GM21381 (cell line): Measurements from ENCODE around the gene FBXO28.

Experiments
- ATAC-seq: cut with Tn5 transposase; IDR thresholded peaks from one replicate; pipeline ENCODE4 v1.9.1; 2021; ENCODE audit warnings: mild to moderate bottlenecking, moderate library complexity; ENCODE audit not compliant: unreplicated experiment

The FBXO28 gene

DNA sequence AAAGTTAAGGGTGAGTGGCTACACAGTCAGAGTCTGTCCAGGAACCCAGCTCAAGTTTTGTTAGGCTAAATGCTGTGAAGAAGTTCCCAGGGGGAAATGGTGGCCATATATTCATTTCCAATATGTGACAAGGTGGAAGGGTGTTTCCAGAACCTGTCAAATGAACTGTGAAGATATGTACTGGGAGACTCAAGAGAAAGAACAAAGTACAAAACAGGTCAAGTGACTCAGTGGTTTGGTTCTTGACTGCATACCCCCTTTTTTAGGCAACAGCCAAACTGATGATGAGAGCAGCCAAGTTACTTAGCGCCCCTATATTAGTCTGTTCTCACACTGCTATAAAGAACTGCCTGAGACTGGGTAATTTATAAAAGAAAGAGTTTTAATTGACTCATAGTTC is 18.6 kb upstream of the FBXO28 start:
- no peak for ATAC-seq

DNA sequence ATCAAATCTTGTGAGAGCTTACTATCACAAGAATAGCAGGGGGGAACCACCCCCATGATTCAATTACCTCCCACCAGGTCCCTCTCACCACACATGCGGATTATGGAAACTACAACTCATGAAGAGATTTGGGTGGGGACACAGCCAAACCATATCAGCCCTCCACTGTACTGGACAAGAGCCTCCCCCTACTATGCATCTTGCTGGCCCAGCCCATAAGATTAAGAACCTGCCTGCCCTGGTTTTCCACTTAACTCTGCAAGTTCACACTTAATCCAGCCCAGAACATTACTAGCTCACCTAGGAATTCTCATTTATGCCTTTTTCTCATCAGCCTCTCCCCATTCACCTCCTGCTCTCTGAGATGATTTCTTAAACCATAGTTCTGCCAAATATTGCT is 18.0 kb upstream of the FBXO28 start:
- no peak for ATAC-seq

DNA sequence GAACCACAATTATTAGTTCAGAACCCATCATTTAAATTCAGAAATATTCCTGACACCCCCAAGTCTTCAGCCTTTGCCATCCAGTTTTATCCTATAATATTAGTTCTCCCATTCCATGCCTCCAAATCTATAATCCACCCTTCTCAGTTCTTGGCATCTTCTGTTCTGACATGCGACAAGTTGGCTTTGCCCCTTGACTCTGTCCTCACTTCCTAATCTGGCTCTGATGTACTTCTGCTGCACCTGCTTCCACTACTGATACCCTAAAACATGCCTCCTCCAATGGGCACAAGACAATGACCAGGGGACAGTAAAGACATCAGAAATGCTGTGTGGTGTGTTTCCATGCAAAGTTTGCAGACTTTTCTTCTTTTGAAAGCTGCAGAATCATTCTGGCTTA is 17.1 kb upstream of the FBXO28 start:
- ATAC-seq, result no peak

DNA sequence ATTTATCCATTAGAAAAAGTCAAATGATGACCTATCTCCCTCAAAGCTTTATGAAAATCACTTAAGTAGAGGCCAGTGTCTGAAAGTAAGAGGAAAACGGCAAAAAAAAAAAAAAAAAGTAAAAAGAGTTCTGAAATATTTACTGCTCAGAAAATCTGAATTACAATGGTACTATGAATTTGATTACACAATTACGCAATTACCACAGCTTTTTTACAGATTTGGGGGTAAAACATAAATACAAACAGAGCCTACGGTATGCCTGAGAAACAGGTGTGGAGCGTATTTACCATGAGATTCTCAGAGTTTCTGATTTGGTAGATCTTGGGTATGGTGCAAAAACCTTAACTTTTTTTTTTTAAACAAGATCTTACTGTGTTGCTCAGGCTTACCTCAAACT is 15.9 kb upstream of the FBXO28 start:
- no peak for ATAC-seq

DNA sequence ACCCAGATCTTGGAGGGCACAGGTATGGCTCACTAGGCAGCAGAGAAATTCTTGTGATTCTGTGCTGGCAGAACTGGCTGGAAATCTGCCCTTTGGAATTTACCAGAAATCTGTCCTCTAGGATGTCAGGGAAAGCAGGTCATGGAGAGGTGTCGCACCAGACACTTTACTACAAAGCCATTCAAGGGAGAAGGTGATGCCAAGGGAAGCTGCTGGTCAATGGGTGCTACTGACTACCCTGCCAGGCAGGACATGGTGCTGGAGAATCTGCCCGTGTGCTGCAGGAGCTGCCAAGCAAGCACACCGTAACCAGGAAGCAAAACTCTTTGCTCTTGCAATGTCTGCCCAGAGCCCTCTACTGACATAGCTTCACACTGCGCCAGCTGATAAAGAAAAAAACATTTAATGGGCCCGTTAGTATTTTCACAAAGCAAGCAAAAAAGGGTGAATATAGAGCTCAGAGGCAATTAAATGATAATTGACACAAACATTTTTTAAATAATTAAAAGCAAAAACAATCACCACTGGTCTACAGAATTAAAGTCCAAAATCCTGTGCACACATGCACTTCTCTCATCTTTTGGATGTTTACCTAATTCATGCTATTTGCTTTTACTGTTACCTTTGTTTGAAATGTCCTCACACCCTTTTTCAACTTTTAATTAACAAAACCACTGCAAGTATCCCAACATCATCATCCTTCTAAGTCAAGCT is 7.2 kb upstream of the FBXO28 start:
- no peak for ATAC-seq

DNA sequence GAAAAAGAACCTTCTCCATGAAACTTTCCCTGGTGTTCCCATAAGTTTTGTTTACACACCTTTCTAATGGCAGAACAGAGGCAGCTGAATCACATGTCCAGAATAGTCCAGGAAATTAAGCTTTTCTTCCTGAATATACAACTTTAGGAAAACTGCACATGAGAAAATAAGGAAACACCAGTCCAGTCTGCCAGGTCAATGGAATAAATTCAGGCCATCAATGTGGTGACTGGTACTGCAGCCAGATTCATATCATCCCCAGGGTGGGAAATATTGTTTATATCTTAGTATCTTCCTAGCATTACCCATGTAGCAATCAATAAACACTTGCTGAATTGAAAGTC is 6.7 kb upstream of the FBXO28 start:
- no peak for ATAC-seq

DNA sequence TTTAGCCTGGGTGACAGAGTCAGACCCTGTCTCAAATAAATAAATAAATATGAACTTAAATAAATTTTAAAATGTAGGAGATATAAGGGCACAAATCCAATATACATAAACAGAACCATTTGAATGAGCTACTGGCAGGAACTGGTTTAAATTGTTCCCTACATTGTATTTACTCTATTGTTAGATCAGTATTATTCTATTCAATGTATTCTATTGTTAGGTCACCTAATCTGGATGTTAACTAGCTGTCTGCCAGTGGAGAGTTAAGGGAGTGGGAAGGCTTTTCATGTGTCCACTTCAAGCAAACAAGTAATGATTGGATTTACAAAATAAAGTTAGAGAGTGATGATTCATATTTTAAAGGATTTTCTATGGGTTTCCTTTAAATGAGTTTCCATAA is 4.9 kb upstream of the FBXO28 start:
- ATAC-seq, result no peak

DNA sequence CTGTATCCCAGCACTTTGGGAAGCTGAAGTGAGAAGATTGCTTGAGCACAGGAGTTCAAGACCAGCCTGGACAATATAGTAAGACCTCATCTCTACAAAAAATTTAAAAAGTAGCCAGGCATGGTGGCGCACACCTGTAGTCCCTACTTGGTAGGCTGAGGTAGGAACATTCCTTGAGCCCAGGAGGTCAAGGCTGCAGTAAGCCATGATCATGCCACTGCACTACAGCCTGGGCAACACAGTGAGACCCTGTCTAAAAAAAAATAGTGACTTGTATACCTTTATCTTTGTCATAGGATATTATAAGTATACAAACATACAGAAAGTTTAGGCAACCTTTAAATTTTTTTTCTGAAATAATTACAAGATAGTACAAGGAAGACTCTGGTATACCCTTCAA is 3.9 kb upstream of the FBXO28 start:
- ATAC-seq, result no peak

DNA sequence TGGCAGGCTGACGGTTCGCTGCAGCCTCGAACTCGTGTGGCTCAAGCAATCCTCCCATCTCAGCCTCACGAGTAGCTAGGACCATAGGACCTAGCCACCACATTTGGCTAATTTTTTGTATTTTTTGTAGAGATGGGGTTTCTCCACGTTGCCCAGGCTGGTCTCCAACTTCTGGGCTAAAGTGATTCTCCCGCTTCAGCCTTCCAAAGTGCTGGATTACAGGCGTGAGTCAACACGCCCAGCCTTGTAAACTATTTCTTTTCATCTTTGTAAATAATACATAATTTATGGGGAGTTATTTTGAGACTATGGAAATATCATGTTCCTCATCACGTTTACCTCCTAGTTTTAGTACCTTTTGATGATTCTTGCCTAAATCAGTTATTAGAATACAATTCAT is 906 bp upstream of the FBXO28 start:
- ATAC-seq, result no peak

DNA sequence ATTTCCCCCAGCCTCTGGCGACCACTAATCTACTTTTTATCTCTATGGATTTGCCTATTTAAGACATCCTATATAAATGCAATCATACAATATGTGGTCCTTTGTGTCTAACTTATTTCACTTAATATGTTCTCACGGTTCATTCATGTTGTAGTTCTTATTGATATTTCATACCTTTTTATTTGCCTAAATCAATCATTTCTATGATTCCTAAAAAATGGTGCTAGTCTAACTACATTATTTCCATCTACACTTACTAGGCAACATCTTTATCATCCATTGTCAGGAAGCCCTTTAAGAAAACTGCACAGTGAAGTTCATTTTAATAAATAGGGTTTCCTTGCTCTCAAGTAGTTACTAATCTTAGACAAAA is 380 bp upstream of the FBXO28 start:
- no peak for ATAC-seq

DNA sequence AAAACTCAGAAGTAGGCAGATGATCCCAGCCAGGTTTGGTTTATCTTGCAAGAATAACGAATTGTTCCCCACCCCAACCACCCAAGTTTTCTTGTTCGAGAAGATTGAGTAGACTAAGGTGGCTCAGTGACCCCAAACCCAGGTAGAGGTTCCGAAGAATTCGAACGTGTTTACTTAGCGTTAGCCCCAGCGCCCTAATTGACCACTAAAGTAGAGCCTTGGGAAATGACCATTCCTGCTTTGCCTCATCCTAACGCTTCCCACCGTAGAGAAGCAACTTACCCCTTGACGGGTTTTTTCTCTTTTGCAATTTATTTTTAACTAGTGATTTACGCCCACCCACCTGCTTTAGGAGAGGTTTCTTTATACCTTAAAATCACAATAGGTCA is 870 bp downstream of the FBXO28 start:
- ATAC-seq, result no peak

DNA sequence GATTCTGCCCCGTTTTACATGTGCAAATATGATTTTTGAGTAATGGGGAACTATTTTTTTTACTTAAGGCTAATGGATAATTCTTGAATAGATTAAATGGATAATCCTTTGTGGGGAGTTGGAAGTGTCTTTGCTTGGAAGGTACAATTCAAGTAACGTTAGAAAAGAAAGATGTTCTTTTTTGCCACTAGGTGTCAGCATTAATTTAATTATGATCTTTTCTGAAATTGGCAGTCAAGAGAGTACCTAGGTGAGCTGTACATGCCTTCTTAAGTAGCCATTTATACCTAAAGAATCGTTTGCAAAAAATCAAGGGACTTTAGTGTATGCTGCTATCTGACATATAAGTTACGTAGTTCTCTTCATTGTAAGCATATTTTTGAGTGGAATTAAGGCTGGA is 2.2 kb downstream of the FBXO28 start:
- no peak for ATAC-seq

DNA sequence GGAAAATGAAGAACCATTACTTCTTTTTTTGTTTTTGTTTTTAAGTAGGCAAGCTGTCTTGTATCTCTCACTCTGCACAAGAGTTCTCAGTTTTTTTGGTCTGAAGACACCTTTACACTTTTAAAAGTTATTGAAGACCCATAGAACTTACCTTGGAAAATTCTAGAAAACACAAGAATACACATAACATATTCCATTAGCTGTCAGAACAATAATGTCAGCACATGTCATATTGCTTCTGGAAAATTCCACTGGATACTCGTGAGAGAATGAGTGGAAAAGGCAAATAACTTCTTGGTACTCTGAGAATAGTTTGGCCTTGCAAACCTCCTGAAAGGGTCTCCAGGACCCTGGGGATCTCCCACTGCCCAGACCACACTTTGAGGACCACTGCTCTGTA is 4.8 kb downstream of the FBXO28 start:
- no peak for ATAC-seq

DNA sequence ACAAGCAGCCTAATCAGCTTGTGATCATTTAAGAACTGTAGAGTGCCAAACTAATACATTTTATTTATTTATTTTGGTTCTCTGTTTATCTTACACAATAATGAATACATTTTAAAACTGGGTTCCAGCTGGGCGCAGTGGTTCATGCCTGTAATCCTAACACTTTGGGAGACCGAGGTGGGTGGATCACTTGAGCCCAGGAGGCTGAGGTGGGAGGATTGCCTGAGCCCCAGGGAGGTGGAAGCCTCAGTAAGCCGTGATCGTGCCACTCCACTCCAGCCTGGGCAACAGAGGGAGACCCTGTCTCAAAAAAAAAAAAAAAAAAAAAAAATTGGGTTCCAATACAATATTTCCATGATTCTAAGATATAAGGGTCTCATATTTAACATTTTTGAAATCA is 9.2 kb downstream of the FBXO28 start:
- ATAC-seq, result no peak

DNA sequence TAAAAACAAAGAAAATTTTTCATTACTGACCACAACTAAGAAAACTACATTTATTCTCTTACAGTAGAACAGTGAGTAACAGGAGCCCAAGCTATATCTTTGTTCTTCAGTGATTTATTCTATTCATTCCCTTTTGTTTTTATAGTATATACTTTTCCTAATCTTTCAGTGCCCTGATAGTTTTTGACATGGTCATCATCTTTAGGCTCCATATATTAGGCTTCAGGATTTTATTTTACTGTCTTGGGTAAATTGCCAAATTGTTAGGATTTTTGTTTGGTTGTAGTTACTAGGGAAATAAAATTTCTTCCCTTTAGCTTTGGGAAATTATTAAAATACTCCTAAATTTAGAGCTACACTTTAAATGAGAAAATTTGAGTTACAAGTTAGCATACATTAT is 10.3 kb downstream of the FBXO28 start:
- no peak for ATAC-seq

DNA sequence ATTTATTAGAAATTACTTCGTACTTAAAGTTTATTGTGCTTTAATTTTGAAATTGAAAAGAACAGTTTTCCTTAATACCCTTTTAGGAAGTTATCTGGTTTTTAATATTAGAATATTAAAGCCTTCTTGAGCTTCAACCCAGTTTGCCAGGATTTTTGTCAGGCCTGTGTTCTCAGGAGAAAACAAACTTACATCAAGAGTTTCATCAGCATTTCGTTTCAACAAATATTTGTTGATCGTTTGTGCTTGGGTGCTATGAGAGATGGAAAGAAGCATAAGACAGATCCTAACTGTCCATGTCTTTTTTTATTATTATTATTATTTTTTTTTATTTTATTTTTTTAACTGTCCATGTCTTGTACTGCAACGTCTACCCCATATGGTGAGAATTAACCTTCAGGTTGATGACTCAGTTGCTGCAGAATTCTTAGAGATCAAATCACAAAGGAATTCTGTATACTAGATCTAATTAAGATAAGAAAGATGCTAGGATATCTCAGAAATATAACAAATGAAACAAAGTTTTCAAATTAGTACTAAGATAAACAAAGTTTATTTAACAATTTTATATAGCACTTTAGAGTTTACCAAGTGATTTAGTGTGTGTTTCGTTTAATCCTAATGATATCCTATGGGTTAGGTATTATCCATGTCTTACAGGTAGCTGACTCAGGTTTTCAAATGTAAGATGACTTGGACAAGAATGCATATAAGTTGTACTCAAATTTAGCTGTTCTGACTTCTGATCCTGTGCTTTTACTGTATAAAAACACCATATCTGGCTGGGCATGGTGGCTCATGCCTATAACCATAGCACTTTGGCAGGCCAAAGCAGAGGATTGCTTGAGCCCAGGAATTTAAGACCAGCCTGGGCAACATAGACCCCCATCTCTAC is 14.3 kb downstream of the FBXO28 start:
- ATAC-seq, result no peak

DNA sequence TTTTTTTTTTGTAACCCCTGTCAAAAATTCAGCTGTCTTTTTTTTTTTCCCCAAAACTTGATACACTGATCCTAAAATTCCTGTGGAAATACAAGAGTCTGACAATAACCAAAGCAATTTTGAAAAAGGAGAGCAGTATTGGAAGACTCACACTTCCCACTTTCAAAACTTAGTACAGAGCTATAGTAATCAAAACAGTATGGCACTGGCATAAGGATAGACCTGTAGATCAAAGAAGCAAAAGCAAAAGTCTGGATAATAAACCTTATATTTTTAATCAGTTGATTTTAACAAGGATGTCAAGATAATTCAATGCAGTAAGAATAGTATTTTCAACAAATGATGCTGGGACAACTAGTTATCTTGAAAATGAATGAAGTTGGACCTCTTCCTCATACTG is 17.3 kb downstream of the FBXO28 start:
- ATAC-seq, result no peak

DNA sequence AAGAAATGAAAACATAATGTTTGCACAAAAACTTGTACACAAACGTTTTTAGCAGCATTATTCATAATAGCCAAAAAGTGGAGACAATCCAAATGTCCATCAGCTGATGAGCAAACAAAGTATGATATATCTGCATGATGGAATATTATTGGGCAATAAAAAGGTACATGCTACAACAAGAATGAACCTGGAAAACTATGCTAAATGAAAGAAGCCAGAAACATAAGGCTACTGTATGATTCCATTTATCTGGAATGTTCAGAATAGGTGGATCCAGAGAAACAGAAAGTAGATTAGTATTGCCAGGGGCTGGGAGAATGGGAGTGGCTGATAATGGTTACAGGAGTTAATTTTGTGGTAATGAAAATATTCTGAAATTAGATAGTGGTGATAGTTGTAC is 19.0 kb downstream of the FBXO28 start:
- no peak for ATAC-seq

DNA sequence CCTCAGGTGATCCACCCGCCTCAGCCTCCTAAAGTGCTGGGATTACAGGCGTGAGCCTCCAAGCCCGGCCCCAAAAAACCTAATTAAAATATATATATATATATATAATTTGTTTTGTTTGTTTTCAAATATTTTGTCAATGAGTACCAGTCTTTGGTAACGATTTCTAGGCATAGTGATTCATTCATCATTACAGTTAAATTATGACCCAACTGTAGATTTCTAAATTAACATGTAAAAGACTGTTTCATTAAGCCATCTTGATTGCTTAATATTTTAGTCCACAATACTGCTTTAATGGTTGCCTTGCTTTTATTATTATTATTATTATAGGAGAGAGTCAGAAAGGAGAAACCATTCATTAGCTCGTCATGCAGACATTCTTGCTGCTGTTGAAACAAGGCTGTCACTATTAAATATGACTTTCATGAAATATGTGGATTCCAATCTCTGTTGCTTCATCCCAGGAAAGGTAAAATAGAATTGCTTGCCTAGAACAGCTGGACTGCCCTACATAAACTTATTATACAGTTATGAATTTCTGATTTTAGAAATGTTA is 19.9 kb downstream of the FBXO28 start:
- ATAC-seq, result no peak

DNA sequence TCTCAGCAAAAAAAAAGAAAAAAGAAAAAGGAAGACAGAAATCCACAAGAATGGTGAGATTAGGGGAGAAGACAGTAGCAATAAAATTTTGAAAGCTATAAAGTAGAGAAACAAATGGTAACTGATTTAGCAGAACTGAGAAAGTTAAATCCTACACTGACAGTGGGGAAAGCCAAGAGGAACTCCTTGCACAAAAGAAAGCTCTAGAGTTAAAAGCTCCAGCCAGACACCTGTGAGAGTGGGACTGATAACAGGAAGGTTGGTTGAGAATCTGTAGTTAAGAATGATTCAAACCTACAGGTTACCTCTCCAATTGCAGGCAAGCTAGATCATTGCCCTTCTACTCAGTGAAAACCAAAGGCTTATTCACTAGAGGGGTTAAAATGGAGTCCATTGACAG is 23.6 kb downstream of the FBXO28 start:
- ATAC-seq, result no peak

DNA sequence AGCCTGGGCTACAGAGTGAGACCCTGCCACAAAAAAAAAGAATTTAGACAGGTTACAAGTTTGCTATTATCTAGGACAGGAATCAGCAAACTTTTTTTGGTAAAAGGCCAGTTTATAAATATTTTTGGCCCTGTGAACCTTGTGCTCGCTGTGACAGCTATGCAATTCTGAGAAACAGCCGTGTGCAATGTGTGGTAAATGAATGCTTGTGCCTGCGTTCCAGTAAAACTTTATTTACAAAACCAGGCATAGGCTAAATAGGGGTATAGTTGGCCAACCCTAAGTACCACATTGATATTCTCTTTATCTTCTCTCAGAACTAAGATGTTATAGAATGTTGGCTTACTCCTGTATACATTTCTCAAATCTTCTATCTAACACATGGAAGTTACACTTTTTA is 24.3 kb downstream of the FBXO28 start:
- ATAC-seq, result no peak

DNA sequence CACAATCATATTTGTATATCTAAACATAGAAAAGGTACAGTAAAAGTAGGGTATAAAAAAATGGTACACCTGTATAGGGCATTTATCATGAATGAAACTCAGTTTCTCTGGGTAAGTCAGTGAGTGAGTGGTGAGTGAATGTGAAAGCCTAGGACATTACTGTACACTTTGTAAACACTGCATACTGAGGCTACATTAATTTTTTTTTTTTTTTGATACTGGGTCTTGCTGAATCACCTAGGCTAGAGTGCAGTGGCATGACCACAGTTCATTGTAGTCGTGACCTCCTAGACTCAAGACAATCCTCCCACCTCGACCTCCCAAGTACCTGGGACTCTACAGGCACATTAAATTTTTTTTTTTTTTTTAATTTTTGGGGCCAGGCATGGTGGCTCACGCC is 27.8 kb downstream of the FBXO28 start:
- ATAC-seq, result no peak
